ENCODE results near the gene YES1.

Gene YES1

GRCh38 chr18:832085-832681, 20.1 kb upstream of the YES1 start (continued):
- TF ChIP-seq, protein P1, sequence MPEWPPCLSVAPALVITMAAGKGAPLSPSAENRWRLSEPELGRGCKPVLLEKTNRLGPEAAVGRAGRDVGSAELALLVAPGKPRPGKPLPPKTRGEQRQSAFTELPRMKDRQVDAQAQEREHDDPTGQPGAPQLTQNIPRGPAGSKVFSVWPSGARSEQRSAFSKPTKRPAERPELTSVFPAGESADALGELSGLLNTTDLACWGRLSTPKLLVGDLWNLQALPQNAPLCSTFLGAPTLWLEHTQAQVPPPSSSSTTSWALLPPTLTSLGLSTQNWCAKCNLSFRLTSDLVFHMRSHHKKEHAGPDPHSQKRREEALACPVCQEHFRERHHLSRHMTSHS (tag by site-specific recombination; IDR thresholded peaks at IDR 0.05), result no peak
- TF ChIP-seq, protein P2, sequence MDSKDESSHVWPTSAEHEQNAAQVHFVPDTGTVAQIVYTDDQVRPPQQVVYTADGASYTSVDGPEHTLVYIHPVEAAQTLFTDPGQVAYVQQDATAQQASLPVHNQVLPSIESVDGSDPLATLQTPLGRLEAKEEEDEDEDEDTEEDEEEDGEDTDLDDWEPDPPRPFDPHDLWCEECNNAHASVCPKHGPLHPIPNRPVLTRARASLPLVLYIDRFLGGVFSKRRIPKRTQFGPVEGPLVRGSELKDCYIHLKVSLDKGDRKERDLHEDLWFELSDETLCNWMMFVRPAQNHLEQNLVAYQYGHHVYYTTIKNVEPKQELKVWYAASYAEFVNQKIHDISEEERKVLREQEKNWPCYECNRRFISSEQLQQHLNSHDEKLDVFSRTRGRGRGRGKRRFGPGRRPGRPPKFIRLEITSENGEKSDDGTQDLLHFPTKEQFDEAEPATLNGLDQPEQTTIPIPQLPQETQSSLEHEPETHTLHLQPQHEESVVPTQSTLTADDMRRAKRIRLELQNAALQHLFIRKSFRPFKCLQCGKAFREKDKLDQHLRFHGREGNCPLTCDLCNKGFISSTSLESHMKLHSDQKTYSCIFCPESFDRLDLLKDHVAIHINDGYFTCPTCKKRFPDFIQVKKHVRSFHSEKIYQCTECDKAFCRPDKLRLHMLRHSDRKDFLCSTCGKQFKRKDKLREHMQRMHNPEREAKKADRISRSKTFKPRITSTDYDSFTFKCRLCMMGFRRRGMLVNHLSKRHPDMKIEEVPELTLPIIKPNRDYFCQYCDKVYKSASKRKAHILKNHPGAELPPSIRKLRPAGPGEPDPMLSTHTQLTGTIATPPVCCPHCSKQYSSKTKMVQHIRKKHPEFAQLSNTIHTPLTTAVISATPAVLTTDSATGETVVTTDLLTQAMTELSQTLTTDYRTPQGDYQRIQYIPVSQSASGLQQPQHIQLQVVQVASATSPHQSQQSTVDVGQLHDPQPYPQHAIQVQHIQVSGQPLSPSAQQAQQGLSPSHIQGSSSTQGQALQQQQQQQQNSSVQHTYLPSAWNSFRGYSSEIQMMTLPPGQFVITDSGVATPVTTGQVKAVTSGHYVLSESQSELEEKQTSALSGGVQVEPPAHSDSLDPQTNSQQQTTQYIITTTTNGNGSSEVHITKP (tag by site-specific recombination; IDR thresholded peaks at IDR 0.05), result no peak
- TF ChIP-seq ZNF654 (tag by site-specific recombination; IDR thresholded peaks at IDR 0.05; ENCODE audit: low read depth) (peak; percentile 29), ZNF274 (IDR thresholded peaks at IDR 0.05; ENCODE audit: low read length) (no peak), ZNF274 (tag by site-specific recombination; IDR thresholded peaks at IDR 0.05; ENCODE audit: borderline replicate concordance) (no peak), ZNF335 (tag by site-specific recombination; conservative IDR thresholded peaks at IDR 0.05) (peak; percentile 18; the same call in 1 of the 2 replicates), ZNF394 (tag by site-specific recombination; IDR thresholded peaks at IDR 0.05; ENCODE audit: borderline replicate concordance) (peak; percentile 28; the same call in 1 of the 2 replicates), ZNF214 (tag by site-specific recombination; IDR thresholded peaks at IDR 0.05; ENCODE audit: borderline replicate concordance) (no peak), ZNF366 (tag by site-specific recombination; conservative IDR thresholded peaks at IDR 0.05) (no peak), ZNF341 (tag by site-specific recombination; IDR thresholded peaks at IDR 0.05; ENCODE audit: low read depth) (no peak), ZNF830 (tag by site-specific recombination; IDR thresholded peaks at IDR 0.05; ENCODE audit: low read depth) (no peak), ZNF449 (tag by site-specific recombination; IDR thresholded peaks at IDR 0.05) (no peak), KLF1 (tag by site-specific recombination; IDR thresholded peaks at IDR 0.05) (no peak), ZNF529 (tag by site-specific recombination; IDR thresholded peaks at IDR 0.05; ENCODE audit: insufficient replicate concordance) (no peak), PRDM1 (tag by site-specific recombination; IDR thresholded peaks at IDR 0.05) (no peak), ZNF302 (tag by site-specific recombination; IDR thresholded peaks at IDR 0.05; ENCODE audit: low read depth) (no peak), ZNF404 (tag by site-specific recombination; IDR thresholded peaks at IDR 0.05) (no peak), GLIS2 (tag by site-specific recombination; IDR thresholded peaks at IDR 0.05) (peak; percentile 63; the same call in 1 of the 2 replicates), ZXDB (tag by site-specific recombination; IDR thresholded peaks at IDR 0.05) (peak; percentile 50), ZBTB20 (tag by site-specific recombination; IDR thresholded peaks at IDR 0.05) (0 out of 2 replicates have a peak, but pooled peaks have one; percentile 9), IKZF3 (tag by site-specific recombination; IDR thresholded peaks at IDR 0.05) (no peak), KLF8 (tag by site-specific recombination; IDR thresholded peaks at IDR 0.05) (no peak), ZNF707 (tag by site-specific recombination; IDR thresholded peaks at IDR 0.05) (no peak), ZNF221 (tag by site-specific recombination; IDR thresholded peaks at IDR 0.05; ENCODE audit: borderline replicate concordance) (no peak), ZIC2 (tag by site-specific recombination; IDR thresholded peaks at IDR 0.05) (peak; percentile 78), ZNF148 (tag by site-specific recombination; IDR thresholded peaks at IDR 0.05; ENCODE audit: borderline replicate concordance) (no peak), ZNF785 (tag by site-specific recombination; IDR thresholded peaks at IDR 0.05) (no peak), ZNF747 (tag by site-specific recombination; IDR thresholded peaks at IDR 0.05) (no peak)
- TF ChIP-seq, protein P3, sequence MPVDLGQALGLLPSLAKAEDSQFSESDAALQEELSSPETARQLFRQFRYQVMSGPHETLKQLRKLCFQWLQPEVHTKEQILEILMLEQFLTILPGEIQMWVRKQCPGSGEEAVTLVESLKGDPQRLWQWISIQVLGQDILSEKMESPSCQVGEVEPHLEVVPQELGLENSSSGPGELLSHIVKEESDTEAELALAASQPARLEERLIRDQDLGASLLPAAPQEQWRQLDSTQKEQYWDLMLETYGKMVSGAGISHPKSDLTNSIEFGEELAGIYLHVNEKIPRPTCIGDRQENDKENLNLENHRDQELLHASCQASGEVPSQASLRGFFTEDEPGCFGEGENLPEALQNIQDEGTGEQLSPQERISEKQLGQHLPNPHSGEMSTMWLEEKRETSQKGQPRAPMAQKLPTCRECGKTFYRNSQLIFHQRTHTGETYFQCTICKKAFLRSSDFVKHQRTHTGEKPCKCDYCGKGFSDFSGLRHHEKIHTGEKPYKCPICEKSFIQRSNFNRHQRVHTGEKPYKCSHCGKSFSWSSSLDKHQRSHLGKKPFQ (tag by site-specific recombination; IDR thresholded peaks at IDR 0.05), result no peak
- TF ChIP-seq, protein P4, sequence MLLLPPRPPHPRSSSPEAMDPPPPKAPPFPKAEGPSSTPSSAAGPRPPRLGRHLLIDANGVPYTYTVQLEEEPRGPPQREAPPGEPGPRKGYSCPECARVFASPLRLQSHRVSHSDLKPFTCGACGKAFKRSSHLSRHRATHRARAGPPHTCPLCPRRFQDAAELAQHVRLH (tag by site-specific recombination; IDR thresholded peaks at IDR 0.05), result no peak
